Measurements from ENCODE around the gene AFF3. TPM values are rescaled to one million over a fixed set of nuclear protein-coding genes. Genes with fewer than 3 reads are reported as not detected.

Gene AFF3
- total and polyA plus RNA-seq, 2 of the 8 experiments (the other 6 are each of a cell fraction or from before 2014, with no cell fraction given) = 0.27 to 3.0 TPM

- no peak overlapping the region for H3K4me2 ChIP-seq (ENCODE audit: insufficient read depth in 1 of 2, low read depth in 2 of 2, low read length in 2 of 2)
- no peak overlapping the region for H2BK5ac ChIP-seq (ENCODE audit: low read depth, low read length)
- no peak overlapping the region for H3K4me3 ChIP-seq (ENCODE audit: extremely low read depth in 1 of 4, insufficient read depth in 2 of 4, low read depth in 3 of 4, low read length in 4 of 4)
- H3K18ac ChIP-seq (ENCODE audit: extremely low read depth, low read length) = no peak overlapping the region
- no peaks in the 10 kb centered on the region for H3K9me3 ChIP-seq (ENCODE audit: insufficient read depth in 2 of 2, low read depth in 1 of 2, low read length in 1 of 2)
- no peak overlapping the region for H2AFZ ChIP-seq (ENCODE audit: low read length)
- no peaks in the 10 kb centered on the region for H3K79me1 ChIP-seq (ENCODE audit: low read depth, low read length)
- no peaks in the 10 kb centered on the region; a peak in 1 of 7 replicates for H3K27me3 ChIP-seq (replicated peaks in 1 of 4; ENCODE audit: control insufficient read depth in 3 of 4, extremely low read depth in 1 of 4, insufficient read depth in 3 of 4, low read length in 3 of 4)
- no peak overlapping the region for H3K14ac ChIP-seq (ENCODE audit: insufficient read length)
- H2BK120ac ChIP-seq (replicated peaks; ENCODE audit: low read depth, low read length) = no peak overlapping the region
- H3K4me1 ChIP-seq (replicated peaks in 1 of 4; ENCODE audit: control insufficient read depth in 3 of 4, insufficient read depth in 4 of 4, low read length in 3 of 4) = no peaks in the 10 kb centered on the region
- no peak overlapping the region for H3K27ac ChIP-seq (ENCODE audit: low read depth, low read length)
- no peak for FAIRE-seq
- H3K23ac ChIP-seq (ENCODE audit: insufficient read length) = no peak overlapping the region
- H2BK12ac ChIP-seq (ENCODE audit: low read depth, low read length) = no peak overlapping the region
- no peaks in the 10 kb centered on the region for H3K36me3 ChIP-seq (ENCODE audit: control insufficient read depth in 2 of 4, insufficient read depth in 4 of 4, low read length in 3 of 4)
- POLR2A ChIA-PET (ENCODE audit: partially characterized antibody) = no interaction called here
- no peaks in the 10 kb centered on the region for H3K23me2 ChIP-seq (ENCODE audit: low read depth, low read length)
- no peak overlapping the region for H4K91ac ChIP-seq (replicated peaks; ENCODE audit: insufficient read length, low read length)
- no peak for DNase-seq (ENCODE audit: low read depth in 1 of 2, low spot score in 2 of 2)
- H2BK15ac ChIP-seq (ENCODE audit: low read length) = no peak overlapping the region
- H4K5ac ChIP-seq (ENCODE audit: insufficient read length, low read depth, low read length) = no peak overlapping the region
- no peak overlapping the region for H3K9ac ChIP-seq (replicated peaks in 1 of 4; ENCODE audit: extremely low read depth in 1 of 4, low read depth in 3 of 4, low read length in 3 of 4)
- no peak overlapping the region for H4K8ac ChIP-seq (ENCODE audit: extremely low read depth, insufficient read depth, low read length)
- H3K79me2 ChIP-seq (ENCODE audit: control insufficient read depth in 1 of 2, insufficient read depth in 2 of 2, low read length in 2 of 2) = no peaks in the 10 kb centered on the region
- no peak overlapping the region for H2AK5ac ChIP-seq (ENCODE audit: low read depth, low read length)
- no peak overlapping the region for H3K4ac ChIP-seq (replicated peaks; ENCODE audit: insufficient read length, low read depth, low read length)
- 94% methylated on average over 2 of the region's 2 CpGs; no CpG with 5 or more reads in 1 of the 2 experiments for WGBS, 2 experiments (ENCODE audit: extremely low coverage in 1 of 2, insufficient coverage in 1 of 2, insufficient read length in 1 of 2, insufficient replicate concordance in 2 of 2, low coverage in 1 of 2, low lambda C conversion rate in 2 of 2, missing lambda C conversion rate in 1 of 2)
- H3K56ac ChIP-seq (replicated peaks; ENCODE audit: insufficient read length, low read depth, low read length) = no peak overlapping the region
- H2BK20ac ChIP-seq (ENCODE audit: low read length) = no peak overlapping the region
- CTCF ChIA-PET (ENCODE audit: partially characterized antibody) = interaction anchor here (0.6 to 1.5 kb wide), 4 partner anchors 9 to 605 kb away, joined by 3 read pairs; no protein-coding TSS in a partner anchor
- no peaks in the 10 kb centered on the region for H4K20me1 ChIP-seq (replicated peaks in 1 of 2; ENCODE audit: control insufficient read depth in 1 of 2, insufficient read depth in 2 of 2, low read length in 2 of 2)
- no peak for TF ChIP-seq SP2 (IDR thresholded peaks at IDR 0.05; ENCODE audit: low read length)
- no peak for TF ChIP-seq SAP30 (IDR thresholded peaks at IDR 0.05; ENCODE audit: insufficient read depth, insufficient replicate concordance, low read length)
- TF ChIP-seq PHF8 (conservative IDR thresholded peaks at IDR 0.05; ENCODE audit: low read depth, low read length) = no peak
- no peak for TF ChIP-seq TBP (IDR thresholded peaks at IDR 0.05; ENCODE audit: low read depth, low read length)
- TF ChIP-seq ATF3 (IDR thresholded peaks at IDR 0.05; ENCODE audit: insufficient read depth, low read depth, low read length) = no peak
- TF ChIP-seq SRF (IDR thresholded peaks at IDR 0.05; ENCODE audit: low read depth, low read length) = no peak
- no peak for TF ChIP-seq NRF1 (IDR thresholded peaks at IDR 0.05; ENCODE audit: low read depth, low read length)
- no peak for TF ChIP-seq HDAC6 (IDR thresholded peaks at IDR 0.05; ENCODE audit: low read depth, low read length)
- no peak for TF ChIP-seq RNF2 (IDR thresholded peaks at IDR 0.05; ENCODE audit: borderline replicate concordance, low read depth, low read length, missing control alignments, poor library complexity, severe bottlenecking)
- no peak for TF ChIP-seq GABPA (IDR thresholded peaks at IDR 0.05; ENCODE audit: borderline replicate concordance, insufficient read depth, low read length)
- no peak for TF ChIP-seq POLR2AphosphoS5 (IDR thresholded peaks at IDR 0.05; ENCODE audit: low read depth, low read length)
- no peak for TF ChIP-seq ATF2 (IDR thresholded peaks at IDR 0.05; ENCODE audit: low read length)
Observed at GRCh38 chr2:100031604-100032003, 110.8 kb downstream of the AFF3 start.
